Astrocyte (in vitro differentiated cells and primary cell): ENCODE measurements around the gene NR1D1. TPM values are rescaled to one million over a fixed set of nuclear protein-coding genes. Genes with fewer than 3 reads are reported as not detected.

ENCODE experiments used
- DNase-seq: peaks from one replicate; pipeline ENCODE4 v3.0.0-alpha.2; 2010; ENCODE audit warnings: low read depth
- FAIRE-seq: peaks from 2 replicates; lab custom pipeline; 2011; peaks lifted over from hg19 to GRCh38; lab: Jason Lieb, UNC
- H2AFZ ChIP-seq: 2 replicates; pipeline ENCODE4 v1.6.0; 2012; ENCODE audit warnings: low read depth, low read length, inconsistent platforms
- H3K27ac ChIP-seq: 2 replicates; pipeline ENCODE4 v1.5.1; 2011; ENCODE audit warnings: low read depth, low read length, inconsistent platforms
- H3K27me3 ChIP-seq: 2 replicates; pipeline ENCODE4 v1.6.0; 2011; ENCODE audit warnings: low read length, inconsistent platforms; ENCODE audit not compliant: insufficient read depth
- H3K36me3 ChIP-seq: 2 replicates; pipeline ENCODE4 v1.5.1; 2011; ENCODE audit warnings: low read length, inconsistent platforms; ENCODE audit not compliant: insufficient read depth
- H3K4me1 ChIP-seq: 2 replicates; pipeline ENCODE4 v1.5.1; 2011; ENCODE audit warnings: low read length, inconsistent platforms; ENCODE audit not compliant: insufficient read depth
- H3K4me2 ChIP-seq: 2 replicates; pipeline ENCODE4 v1.6.0; 2012; ENCODE audit warnings: low read length, inconsistent platforms
- H3K4me3 ChIP-seq: 2 replicates; pipeline ENCODE4 v1.5.1; 2011; ENCODE audit warnings: low read depth, mild to moderate bottlenecking, low read length, inconsistent platforms; ENCODE audit not compliant: insufficient read depth
- H3K79me2 ChIP-seq: 2 replicates; pipeline ENCODE4 v1.6.0; 2012; ENCODE audit warnings: mild to moderate bottlenecking, low read length, inconsistent platforms; ENCODE audit not compliant: insufficient read depth
- H3K9ac ChIP-seq: 2 replicates; pipeline ENCODE4 v1.6.0; 2012; ENCODE audit warnings: mild to moderate bottlenecking, low read length, inconsistent platforms
- H3K9me3 ChIP-seq: 2 replicates; pipeline ENCODE4 v1.5.1; 2012; ENCODE audit warnings: low read depth, mild to moderate bottlenecking, low read length, inconsistent platforms; ENCODE audit not compliant: insufficient read depth
- H4K20me1 ChIP-seq: 2 replicates; pipeline ENCODE4 v1.6.0; 2012; ENCODE audit warnings: low read length, inconsistent platforms; ENCODE audit not compliant: insufficient read depth
- H3K27ac Mint-ChIP-seq: one replicate; pipeline ENCODE4 v1.8.0; 2021; ENCODE audit warnings: mild to moderate bottlenecking, mixed read lengths; ENCODE audit not compliant: unreplicated experiment
- H3K27me3 Mint-ChIP-seq: one replicate; pipeline ENCODE4 v1.8.0; 2021; ENCODE audit warnings: low read depth, mixed read lengths; ENCODE audit not compliant: unreplicated experiment
- H3K36me3 Mint-ChIP-seq: one replicate; pipeline ENCODE4 v1.8.0; 2021; ENCODE audit warnings: low read depth, mixed read lengths; ENCODE audit not compliant: unreplicated experiment
- H3K4me1 Mint-ChIP-seq: one replicate; pipeline ENCODE4 v1.8.0; 2021; ENCODE audit warnings: low read depth, mixed read lengths; ENCODE audit not compliant: unreplicated experiment
- H3K4me3 Mint-ChIP-seq: one replicate; pipeline ENCODE4 v1.8.0; 2021; ENCODE audit warnings: mild to moderate bottlenecking, moderate library complexity, mixed read lengths; ENCODE audit not compliant: unreplicated experiment
- H3K9me3 Mint-ChIP-seq: one replicate; pipeline ENCODE4 v1.8.0; 2021; ENCODE audit warnings: mild to moderate bottlenecking, mixed read lengths; ENCODE audit not compliant: unreplicated experiment
- CTCF ChIP-seq: IDR thresholded peaks from 2 replicates; pipeline ENCODE4 v1.5.1; 2011; ENCODE audit warnings: low read depth, mild to moderate bottlenecking, inconsistent platforms, low read length, moderate library complexity; ENCODE audit not compliant: insufficient read depth
- EZH2 ChIP-seq: IDR thresholded peaks from 2 replicates; pipeline ENCODE4 v1.6.1; 2012; ENCODE audit warnings: mild to moderate bottlenecking, low read length, inconsistent platforms; ENCODE audit not compliant: insufficient read depth
- total RNA-seq: library from RNA; stranded (reverse); gene quantifications from 2 replicates; pipeline ENCODE4 v1.2.1, GENCODE V29; 2021

NR1D1 gene
- total RNA-seq, 1 donor from 2014 or later = 8.7 TPM

GRCh38 chr17:40121181-40122135, 21.1 kb upstream of the NR1D1 start, which contains the start of gene MSL1:
Gene MSL1, plus strand, starts transcription at chr17:40121971. Its CDS starts 642 bp downstream, at chr17:40122613.
- FAIRE-seq (no peak), DNase-seq (no peak)
- peaks cover 7% of the 10 kb centered on the region for H3K36me3 ChIP-seq
- no peaks in the 10 kb centered on the region for H3K9me3 ChIP-seq
- peak within 1 kb of the TSS; percentile 89 for H3K9ac ChIP-seq
- Mint-ChIP-seq H3K4me1 (peaks cover 11% of the 10 kb centered on the region), H3K27me3 (no peaks in the 10 kb centered on the region), H3K4me3 (peak within 1 kb of the TSS; percentile 90), H3K27ac (peak within 1 kb of the TSS; percentile 93), H3K9me3 (peaks cover 1% of the 10 kb centered on the region), H3K36me3 (peaks cover 6% of the 10 kb centered on the region)
- no peak for TF ChIP-seq EZH2
- no peak for TF ChIP-seq CTCF
- H3K4me1 ChIP-seq = peaks cover 11% of the 10 kb centered on the region
- no peaks in the 10 kb centered on the region for H3K27me3 ChIP-seq
- H2AFZ ChIP-seq = peak within 1 kb of the TSS; percentile 50
- peaks cover 33% of the 10 kb centered on the region for H4K20me1 ChIP-seq
- H3K4me3 ChIP-seq = peak within 1 kb of the TSS; percentile 84
- H3K4me2 ChIP-seq = peak within 1 kb of the TSS; percentile 93
- H3K79me2 ChIP-seq = peaks cover 58% of the 10 kb centered on the region
- peak within 1 kb of the TSS; percentile 71 for H3K27ac ChIP-seq

- no peak overlapping the region for H2AFZ ChIP-seq
- DNase-seq (no peak), FAIRE-seq (no peak)
- H3K27ac ChIP-seq = peak overlapping the region; percentile 86
- no peaks in the 10 kb centered on the region for H3K27me3 ChIP-seq
- H3K9me3 ChIP-seq = no peaks in the 10 kb centered on the region
- Mint-ChIP-seq H3K4me3 (no peak overlapping the region), H3K9me3 (peaks cover 1% of the 10 kb centered on the region), H3K27ac (peak overlapping the region; percentile 98), H3K36me3 (peaks cover 2% of the 10 kb centered on the region), H3K4me1 (peaks cover 50% of the 10 kb centered on the region), H3K27me3 (no peaks in the 10 kb centered on the region)
- TF ChIP-seq EZH2 = no peak
- H3K36me3 ChIP-seq = no peaks in the 10 kb centered on the region
- peak overlapping the region; percentile 83 for H3K4me2 ChIP-seq
- H3K79me2 ChIP-seq = peaks cover 4% of the 10 kb centered on the region
- no peaks in the 10 kb centered on the region for H4K20me1 ChIP-seq
- H3K4me1 ChIP-seq = peaks cover 51% of the 10 kb centered on the region
- no peak overlapping the region for H3K9ac ChIP-seq
- H3K4me3 ChIP-seq = no peak overlapping the region
Measured at GRCh38 chr17:40115101-40115436, 14.7 kb upstream of the NR1D1 start.

- Mint-ChIP-seq H3K4me3 (peak overlapping the region; percentile 71), H3K36me3 (peaks cover 2% of the 10 kb centered on the region), H3K4me1 (peaks cover 50% of the 10 kb centered on the region), H3K27me3 (no peaks in the 10 kb centered on the region), H3K27ac (peak overlapping the region; percentile 98), H3K9me3 (peaks cover 1% of the 10 kb centered on the region)
- Histone ChIP-seq H3K79me2 (no peaks in the 10 kb centered on the region), H3K27me3 (no peaks in the 10 kb centered on the region), H3K27ac (peak overlapping the region; percentile 86), H3K9ac (peak overlapping the region; percentile 79), H3K9me3 (no peaks in the 10 kb centered on the region), H4K20me1 (no peaks in the 10 kb centered on the region), H2AFZ (peak overlapping the region; percentile 43), H3K36me3 (no peaks in the 10 kb centered on the region), H3K4me2 (peak overlapping the region; percentile 83), H3K4me3 (peak overlapping the region; percentile 45), H3K4me1 (peaks cover 57% of the 10 kb centered on the region)
- DNase-seq (peak; percentile 58), FAIRE-seq (no peak)
- TF ChIP-seq CTCF (no peak), EZH2 (no peak)
Measured at GRCh38 chr17:40113907-40114245, 13.5 kb upstream of the NR1D1 start.
